GM21737 (cell line): Measurements from ENCODE around the gene COL5A1.

Experiments used
- ATAC-seq: cut with Tn5 transposase; IDR thresholded peaks from one replicate; pipeline ENCODE4 v1.9.1; 2021; ENCODE audit warnings: mild to moderate bottlenecking, moderate library complexity; ENCODE audit not compliant: unreplicated experiment

The COL5A1 gene

DNA sequence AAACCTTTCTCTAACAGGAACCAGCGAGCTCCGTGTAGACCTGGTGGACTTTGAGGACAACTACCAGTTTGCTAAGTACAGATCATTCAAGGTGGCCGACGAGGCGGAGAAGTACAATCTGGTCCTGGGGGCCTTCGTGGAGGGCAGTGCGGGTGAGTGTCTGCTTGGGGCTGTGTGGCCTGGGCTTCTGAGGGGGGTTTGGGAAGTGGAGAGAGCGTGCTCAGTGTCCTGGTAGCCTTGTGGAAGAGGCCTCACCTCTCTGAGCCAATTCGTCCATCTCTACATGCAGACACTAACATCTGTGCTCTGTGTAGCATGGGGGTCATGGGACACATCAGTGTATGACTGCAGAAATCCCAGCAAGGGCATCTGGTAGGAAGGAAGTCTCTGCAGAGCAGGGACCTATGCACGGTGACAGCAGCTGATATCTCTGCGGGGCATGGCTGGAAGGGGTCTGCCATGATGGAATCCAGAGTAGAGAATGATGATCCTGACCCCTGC is 244.9 kb downstream of the COL5A1 start:
- no peak for ATAC-seq

DNA sequence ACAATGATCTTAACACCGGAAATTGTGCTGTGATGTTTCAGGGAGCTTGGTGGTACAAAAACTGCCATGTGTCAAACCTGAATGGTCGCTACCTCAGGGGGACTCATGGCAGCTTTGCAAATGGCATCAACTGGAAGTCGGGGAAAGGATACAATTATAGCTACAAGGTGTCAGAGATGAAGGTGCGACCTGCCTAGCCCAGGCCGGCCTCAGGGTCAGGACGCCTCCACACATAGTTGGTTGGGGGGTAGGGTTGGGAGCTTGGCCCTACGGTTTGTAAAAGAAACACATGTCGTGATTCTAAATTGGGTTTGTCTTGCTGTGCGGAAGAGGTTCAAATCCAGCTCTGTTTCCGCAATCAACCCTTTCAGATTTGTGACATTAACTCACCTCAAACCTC is 245.6 kb downstream of the COL5A1 start:
- ATAC-seq = no peak

DNA sequence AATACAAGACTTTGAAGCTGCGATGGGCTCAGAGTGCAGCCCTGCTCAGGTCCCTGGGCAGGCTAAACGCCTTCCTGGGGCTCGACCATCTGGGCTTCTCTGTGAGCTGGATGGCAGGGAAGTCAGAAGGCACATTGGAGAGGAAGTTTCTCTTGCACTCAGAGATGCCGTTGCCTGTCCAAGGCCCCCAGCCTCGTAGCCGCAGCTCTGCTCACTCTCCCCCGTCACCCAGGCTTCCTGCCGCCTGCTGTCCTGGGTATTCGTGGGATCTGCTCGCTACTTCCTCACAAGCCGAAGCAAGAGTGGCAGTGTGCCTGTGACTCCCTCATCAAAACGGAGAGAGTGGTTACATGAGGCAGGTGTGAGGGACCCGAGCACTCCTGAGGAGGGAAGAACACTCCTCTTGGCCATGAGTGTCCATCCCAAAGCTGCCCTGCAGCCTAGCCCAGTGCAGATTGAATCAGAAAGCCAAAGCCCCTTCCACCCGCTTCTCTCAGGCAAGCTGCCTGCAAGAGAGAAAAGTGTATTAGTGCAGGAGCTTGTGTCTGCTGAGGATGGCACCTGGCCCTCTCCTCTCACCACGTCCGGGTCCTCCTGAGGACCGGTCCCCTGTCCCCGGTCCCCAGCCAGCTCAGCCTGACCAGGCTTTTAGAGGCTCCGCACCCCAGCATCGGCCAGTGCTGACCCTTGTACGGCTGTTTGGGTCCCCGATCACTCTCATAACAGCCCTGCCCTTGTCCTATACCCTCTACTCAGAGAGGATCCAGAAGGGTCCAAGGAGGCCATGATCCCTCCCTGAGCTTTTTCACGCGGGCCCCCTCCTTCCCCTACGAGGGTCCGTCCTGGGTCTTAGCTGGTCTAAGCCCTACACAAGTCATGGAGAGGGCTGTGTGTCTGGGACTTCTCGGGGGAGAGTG is 246.3 kb downstream of the COL5A1 start:
- no peak for ATAC-seq

DNA sequence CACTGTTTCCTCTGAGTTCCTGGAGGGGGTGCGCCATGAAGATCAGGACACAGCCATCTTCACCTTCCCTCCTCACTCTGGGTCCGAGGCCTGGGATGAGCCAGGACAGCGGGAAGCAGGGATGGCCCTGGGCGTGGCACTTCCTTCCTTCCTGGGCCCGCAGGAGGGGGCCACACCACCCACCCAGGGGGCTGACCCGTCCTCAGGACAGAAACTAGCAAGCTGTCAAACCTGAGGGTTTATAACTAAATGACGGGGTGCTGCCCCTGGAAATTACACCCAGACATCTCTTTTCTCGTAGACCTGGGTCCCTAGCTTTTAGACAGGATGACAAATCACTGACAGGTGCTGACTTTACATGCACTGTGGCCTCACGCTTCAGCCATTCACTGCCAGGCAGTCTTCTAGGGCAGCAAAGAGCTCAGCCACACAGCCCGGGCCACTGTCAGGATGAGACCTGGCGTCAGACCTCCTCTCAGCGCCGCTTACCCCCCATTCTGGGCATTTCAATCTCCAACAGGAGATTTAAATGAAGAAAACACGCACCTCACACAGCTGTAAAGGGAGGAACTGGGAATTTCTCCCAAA is 247.1 kb downstream of the COL5A1 start:
- ATAC-seq = no peak

DNA sequence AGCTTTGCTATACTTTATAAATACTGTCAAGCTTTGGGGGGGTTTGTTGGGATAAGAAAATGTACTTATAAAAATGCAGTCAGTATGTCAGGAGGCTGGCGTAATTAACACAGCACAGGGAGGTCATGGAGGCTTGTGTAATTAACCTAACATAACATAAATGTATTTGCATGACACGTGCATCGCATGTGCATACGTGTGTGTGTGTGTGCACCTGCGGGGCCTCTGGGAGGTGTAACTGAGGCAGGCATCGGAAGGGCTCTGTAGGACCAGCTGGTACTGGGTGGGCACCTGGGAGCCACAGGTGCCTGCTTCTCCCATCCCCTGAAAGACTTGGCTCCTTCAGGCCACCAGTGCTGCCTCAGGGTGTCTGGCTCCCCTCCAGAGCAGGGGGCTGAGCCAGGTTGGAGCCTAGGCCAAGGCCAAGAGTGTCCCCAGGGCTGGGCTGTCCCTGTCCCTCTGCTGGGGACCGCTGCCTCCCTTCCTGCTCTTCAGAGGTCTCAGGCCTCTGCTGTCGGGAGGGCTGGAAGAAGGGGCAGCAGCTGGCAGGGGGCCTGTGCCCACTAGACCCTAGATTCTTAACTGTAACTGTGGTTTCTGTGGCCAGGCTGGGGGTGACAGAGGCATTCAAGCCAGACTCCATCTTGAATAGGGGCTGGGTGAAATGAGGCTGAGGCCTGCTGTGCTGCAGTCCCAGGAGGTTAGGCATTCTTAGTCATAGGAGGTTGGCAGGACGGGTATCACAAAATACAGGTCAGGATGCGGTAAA is 248.0 kb downstream of the COL5A1 start:
- no peak for ATAC-seq

DNA sequence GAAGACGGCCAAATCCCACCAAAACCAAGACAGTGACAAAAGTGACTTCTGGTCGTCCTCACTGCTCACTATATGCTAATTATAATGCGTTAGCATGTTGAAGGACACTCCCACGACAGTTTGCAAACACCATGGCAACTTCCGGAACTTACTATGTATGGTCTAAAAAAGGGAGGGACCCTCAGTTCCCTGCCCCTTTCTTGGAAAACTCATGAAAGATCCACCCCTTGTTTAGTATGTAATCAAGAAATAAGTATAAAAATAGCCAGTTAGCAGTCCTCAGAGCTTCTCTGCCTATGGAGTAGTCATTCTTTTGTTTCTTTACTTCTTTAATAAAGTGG is 248.5 kb downstream of the COL5A1 start:
- no peak for ATAC-seq

DNA sequence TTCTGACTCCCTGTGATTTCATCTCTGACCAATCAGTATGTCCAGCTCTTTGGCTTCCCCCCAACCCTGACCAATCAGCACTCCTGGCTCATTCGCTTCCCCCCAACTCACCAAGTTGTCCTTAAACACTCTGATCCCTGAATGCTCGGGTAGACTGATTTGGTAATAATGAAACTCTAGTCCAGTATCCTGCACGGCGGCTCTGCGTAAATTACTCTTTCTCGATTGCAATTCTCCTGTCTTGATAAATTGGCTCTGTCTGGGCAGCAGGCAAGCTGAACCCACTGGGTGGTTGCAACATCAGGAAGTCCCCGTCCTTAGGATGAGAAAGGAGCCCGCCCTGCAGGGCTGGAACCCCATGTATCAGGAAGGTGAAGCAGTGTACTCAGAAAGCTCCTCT is 249.4 kb downstream of the COL5A1 start:
- ATAC-seq = no peak

DNA sequence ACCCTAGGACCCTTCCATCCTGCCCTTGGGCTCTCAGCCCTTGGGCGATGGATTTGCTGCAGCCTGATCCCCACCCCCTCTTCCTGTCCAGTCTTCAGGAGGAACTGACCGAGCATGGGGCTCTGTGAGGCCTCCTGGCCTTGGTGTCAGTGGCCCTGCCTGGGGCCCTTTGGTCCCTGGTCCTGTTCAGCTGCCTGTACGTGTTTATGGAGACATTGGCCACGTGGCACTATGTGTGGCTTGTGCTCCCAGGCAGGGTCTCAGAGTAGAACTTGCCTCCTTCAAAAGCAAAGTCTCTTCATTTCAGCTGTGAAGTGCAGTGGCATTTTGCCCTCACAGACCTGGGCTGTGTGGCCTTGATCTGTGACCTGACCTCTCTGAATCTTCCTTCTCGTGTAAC is 250.1 kb downstream of the COL5A1 start:
- no peak for ATAC-seq

DNA sequence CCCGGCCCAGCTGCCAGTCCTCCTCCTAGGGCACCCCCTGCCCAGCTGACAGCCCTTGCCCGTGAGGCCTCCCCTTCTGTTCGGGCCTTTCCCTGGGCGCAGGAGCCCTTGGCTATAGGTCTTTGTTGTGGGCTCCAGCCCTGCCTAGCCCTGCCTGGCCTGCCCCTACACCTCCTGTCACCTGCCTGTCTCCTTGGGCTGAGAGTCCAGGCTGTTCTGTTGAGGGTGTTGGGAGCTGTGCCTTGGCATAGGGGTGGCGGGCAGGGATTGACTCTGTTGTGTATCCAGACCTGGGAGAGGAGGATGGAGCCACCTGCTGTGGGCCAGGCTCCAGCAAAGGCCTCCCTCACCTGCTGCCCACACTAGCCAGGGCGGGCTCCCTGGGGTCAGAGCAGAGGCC is 250.6 kb downstream of the COL5A1 start:
- ATAC-seq = no peak

DNA sequence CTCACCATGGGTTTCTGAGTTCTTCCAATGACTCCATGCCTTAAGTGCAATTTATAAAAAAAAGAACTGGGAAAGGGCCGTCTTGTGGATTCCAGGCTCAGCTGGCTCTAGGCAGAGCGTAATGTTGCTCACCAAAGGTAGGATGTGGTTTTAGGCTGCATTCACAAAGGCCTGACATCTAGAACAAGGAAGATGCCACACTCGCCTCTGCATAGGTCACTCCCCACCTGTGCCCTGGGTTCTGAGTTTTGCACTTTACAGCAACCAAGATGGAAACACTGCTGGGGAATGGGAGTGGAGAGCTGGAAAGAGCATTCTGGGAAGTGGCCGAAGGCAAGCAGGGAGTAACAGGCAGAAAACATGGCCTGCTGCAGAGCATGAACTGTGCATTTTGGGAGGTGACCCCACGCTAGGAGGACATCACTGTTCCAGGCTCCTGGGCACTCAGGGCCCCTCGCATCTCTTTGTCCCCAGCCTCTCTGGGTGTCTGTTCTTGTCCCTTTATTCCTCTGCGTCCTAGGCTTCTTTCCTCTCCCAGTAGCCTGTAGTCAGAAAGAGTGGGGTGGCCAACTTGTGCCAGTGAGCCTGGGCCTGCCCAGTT is 251.3 kb downstream of the COL5A1 start:
- ATAC-seq = no peak
